Fibroblast of pulmonary artery (primary cell): ENCODE results near the gene PHETA2.
A peak's percentile ranks its signal among the peaks of the same experiment; 100 is the strongest.
"Not testable (repeated sequence)": the region's sequence is repeated elsewhere in the genome, so short reads cannot be mapped to it uniquely, and the experiment has no call there.

Source experiments
- DNase-seq: peaks from one replicate; pipeline ENCODE4 v3.0.0-alpha.2; 2010; ENCODE audit warnings: low read depth
- H3K4me3 ChIP-seq: replicated peaks from 2 replicates; pipeline ENCODE4 v1.5.1; 2011; ENCODE audit warnings: low read depth, mild to moderate bottlenecking, control low read depth, low read length, moderate library complexity
- TF ChIP-seq, protein P1 (sequence below): IDR thresholded peaks from 2 replicates; pipeline ENCODE4 v1.5.1; 2011; ENCODE audit warnings: mild to moderate bottlenecking, control low read depth, low read length, inconsistent platforms; ENCODE audit errors: missing control alignments

PHETA2 gene

DNA sequence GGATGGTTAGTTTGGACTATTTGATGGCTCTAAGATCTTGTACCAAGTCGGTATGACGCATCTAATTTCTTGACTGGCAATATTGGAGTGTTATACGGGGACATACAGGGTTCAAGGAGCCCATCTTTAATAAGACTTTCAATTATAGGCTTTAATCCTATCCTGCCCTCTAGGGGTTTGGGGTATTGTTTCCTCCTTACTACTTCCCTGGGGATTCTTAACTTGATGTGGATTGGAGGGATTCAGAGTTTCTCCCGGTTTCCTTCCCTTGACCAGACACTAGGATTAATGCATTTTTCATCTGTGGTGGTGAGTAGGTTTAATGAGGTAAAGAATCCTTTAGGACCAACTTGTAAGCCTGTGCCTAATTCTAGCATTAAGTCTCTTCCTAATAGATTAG is 37.8 kb downstream of the PHETA2 start:
- TF ChIP-seq, protein P1, sequence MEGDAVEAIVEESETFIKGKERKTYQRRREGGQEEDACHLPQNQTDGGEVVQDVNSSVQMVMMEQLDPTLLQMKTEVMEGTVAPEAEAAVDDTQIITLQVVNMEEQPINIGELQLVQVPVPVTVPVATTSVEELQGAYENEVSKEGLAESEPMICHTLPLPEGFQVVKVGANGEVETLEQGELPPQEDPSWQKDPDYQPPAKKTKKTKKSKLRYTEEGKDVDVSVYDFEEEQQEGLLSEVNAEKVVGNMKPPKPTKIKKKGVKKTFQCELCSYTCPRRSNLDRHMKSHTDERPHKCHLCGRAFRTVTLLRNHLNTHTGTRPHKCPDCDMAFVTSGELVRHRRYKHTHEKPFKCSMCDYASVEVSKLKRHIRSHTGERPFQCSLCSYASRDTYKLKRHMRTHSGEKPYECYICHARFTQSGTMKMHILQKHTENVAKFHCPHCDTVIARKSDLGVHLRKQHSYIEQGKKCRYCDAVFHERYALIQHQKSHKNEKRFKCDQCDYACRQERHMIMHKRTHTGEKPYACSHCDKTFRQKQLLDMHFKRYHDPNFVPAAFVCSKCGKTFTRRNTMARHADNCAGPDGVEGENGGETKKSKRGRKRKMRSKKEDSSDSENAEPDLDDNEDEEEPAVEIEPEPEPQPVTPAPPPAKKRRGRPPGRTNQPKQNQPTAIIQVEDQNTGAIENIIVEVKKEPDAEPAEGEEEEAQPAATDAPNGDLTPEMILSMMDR, result no peak
- no peak for DNase-seq
- H3K4me3 ChIP-seq, result no peak overlapping the region

DNA sequence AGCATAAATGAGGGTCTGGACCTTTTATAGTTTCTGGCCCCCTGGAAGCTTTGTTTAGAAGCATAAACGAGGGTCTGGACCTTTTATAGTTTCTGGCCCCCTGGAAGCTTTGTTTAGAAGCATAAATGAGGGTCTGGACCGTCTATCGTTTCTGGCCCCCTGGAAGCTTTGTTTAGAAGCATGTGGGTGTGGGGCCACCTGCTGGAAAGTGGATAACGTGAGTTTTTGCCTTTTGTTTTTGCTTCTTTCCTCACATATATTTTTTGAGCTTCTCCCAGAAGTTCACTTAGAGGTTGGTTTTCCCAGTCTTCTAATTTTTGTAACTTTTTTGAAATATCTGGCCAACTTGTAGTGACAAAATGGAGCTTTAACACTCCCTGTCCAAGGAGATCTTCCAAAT is 38.7 kb downstream of the PHETA2 start:
- not testable (repeated sequence) for H3K4me3 ChIP-seq
- TF ChIP-seq, protein P1, result peak; percentile 23
- DNase-seq, result peak; percentile 18

DNA sequence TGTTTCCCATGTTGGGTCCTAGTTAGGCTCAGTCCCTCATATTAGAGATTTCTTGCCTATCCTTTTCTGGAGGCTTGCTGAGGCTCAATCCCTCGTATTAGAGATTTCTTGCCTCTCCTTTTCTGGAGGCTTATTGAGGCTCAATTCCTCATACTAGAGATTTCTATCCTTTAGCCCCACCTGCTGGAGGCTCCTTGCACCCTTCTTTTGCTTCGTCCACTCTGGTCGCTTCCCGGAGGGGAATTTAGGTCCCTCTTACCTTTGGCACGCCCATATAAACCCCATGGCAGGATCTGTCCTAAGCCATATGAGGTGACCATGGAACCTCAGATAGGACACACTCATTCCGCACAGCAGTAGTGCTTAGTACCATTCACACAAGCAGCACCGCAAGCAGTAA is 40.7 kb downstream of the PHETA2 start:
- TF ChIP-seq, protein P1, result peak; percentile 28
- H3K4me3 ChIP-seq, result no peak overlapping the region
- peak; percentile 31 for DNase-seq

DNA sequence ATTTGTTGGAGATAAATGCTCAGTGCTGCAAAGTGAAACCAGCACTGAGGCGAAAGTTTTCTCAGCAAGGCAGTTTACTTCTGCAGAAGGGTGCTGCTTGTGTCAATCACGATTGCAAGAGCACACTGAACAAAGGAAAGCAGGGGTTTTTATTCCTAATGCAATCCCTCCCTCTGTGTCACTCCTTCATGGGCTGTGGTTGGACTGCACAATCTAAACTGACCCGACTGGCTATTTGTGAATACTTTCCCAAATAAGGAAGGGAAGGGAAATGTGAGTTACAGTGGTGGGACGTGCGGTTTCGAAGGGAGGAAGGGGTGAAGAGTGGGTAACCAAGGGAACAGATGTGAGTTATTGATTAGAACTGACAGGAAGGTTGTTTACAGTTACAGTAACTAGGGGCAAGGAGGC is 41.4 kb downstream of the PHETA2 start:
- DNase-seq, H3K4me3 ChIP-seq: not testable (repeated sequence)

DNA sequence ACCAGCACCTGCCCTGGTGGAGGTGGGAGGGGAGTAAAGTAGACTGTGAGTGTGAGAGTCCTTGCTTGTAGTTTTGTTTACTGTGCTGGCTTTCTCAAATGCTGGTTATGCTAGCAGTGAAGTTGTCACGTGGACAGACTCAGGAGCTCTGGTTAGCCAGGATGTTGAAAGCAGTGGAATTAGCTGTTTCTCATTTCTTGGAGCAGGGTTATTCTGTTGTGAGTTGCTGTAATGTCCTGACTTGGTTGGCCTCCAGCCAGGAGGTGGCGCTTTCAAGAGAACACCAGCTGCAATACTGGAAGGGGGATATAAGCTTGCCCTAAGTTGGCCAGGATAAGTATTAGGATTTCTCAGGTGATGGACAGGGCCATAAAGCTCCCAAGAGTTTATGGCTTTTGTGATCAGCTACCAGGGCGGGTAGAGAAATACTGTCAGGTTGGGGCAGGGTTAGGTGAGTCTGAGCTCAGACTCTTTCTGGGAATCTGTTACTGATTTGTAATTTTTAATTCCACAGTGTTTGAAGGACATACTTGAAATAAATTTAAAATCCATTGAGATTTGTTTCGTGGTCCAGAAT is 42.9 kb downstream of the PHETA2 start:
- peak; percentile 30 for DNase-seq
- TF ChIP-seq, protein P1, result no peak

DNA sequence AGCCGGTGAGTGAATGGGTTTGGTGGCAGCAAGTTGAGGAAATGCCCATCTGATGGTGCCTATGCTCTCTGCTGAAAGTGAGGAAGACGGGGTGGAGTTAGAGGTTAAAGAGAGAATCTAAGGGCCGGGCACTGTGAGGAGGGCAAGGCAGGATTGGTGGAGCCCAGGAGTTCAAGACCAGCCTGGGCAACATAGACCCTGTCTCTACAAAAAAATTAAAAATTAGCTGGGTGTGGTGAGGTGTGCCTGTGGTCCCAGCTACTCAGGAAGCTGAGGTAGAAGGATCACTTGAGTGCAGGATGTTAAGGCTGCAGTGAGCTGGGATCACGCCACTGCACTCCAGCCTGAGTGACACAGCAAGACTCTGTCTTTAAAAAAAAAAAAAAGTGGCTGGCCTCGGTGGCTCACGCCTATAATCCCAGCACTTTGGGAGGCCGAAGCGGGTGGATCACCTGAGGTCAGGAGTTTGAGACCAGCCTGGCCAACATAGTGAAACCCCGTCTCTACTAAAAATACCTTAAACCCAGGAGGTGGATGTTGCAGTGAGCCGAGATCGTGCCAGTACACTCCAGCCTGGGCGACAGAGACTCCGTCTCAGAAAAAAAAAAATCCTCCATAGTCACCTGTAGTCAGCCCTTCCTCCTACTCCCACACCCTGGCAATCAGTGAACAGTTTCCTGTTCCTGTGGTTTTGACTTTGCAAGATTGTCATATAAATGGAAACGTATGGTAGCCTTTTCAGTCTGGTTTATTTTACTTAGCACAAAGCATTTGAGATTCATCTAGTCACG is 46.4 kb downstream of the PHETA2 start:
- not testable (repeated sequence) for DNase-seq, H3K4me3 ChIP-seq

More for the DNA sequence above, 42.9 kb downstream of the PHETA2 start:
- H3K4me3 ChIP-seq, result no peak overlapping the region

DNA sequence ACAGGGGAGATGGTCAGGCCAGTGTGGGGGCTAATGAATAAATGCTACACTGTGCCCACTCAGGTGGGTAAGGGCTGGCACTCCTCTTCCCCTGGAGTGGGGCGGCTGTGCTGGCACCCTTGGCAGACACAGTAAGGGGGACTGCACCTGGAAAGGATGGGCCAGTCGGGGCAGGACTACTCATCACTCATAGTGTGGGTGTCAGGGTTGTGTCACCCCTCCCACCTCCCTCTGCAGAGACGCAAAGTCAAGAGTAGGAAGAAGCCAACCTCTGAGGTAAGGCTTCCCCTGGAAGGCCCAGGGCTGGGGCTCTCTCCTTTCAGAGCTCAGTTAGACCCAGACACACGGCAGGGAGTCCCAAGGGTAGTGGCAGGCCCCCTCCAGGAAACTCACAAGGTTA is 49.5 kb downstream of the PHETA2 start:
- H3K4me3 ChIP-seq, DNase-seq: not testable (repeated sequence)

DNA sequence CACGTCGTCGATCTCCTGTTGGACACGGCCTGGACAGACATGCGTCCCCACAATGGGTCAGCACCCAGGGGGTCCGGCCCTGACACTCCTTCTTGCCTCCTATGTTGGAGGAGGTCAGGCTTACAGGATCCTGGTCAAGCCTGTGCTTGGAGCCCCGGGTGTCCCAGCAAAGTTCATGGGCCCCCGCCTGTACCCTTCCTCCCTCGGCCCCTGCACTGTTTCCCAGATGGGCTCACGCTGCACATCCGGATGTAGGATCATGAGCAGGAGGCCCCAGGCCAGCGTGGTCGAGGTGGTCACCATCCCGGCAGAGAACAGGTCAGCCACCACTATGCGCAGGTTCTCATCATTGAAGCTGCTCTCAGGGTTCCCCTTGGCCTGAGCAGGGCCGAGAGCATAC is 53.6 kb downstream of the PHETA2 start:
- H3K4me3 ChIP-seq, result no peak overlapping the region
- DNase-seq, result no peak
- TF ChIP-seq, protein P1, result no peak

DNA sequence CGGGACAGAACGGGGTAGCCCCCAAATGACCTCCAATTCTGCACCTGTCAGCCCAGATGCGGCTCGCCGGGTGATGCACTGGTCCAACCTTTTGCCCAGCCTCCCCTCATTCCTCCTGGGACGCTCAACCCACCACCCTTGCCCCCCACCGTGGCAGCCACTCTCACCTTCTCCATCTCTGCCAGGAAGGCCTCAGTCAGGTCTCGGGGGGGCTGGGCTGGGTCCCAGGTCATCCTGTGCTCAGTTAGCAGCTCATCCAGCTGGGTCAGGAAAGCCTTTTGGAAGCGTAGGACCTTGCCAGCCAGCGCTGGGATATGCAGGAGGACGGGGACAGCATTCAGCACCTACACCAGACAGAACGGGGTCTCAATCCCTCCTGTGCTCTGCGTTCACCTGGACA is 54.0 kb downstream of the PHETA2 start:
- not testable (repeated sequence) for H3K4me3 ChIP-seq, DNase-seq
